Measurements from ENCODE around the gene FGB.

The FGB gene

DNA sequence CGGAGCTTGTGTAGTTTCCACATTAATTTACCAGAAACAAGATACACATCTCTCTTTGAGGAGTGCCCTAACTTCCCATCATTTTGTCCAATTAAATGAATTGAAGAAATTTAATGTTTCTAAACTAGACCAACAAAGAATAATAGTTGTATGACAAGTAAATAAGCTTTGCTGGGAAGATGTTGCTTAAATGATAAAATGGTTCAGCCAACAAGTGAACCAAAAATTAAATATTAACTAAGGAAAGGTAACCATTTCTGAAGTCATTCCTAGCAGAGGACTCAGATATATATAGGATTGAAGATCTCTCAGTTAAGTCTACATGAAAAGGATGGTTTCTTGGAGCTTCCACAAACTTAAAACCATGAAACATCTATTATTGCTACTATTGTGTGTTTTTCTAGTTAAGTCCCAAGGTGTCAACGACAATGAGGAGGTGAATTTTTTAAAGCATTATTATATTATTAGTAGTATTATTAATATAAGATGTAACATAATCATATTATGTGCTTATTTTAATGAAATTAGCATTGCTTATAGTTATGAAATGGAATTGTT is at the start of gene FGB:
Gene FGB, plus strand, starts transcription at position 315 of the 558 bp plus-strand sequence. Its CDS starts 8 bp downstream, at position 323.
- DNase-seq (ENCODE audit: low read depth), result no peak

DNA sequence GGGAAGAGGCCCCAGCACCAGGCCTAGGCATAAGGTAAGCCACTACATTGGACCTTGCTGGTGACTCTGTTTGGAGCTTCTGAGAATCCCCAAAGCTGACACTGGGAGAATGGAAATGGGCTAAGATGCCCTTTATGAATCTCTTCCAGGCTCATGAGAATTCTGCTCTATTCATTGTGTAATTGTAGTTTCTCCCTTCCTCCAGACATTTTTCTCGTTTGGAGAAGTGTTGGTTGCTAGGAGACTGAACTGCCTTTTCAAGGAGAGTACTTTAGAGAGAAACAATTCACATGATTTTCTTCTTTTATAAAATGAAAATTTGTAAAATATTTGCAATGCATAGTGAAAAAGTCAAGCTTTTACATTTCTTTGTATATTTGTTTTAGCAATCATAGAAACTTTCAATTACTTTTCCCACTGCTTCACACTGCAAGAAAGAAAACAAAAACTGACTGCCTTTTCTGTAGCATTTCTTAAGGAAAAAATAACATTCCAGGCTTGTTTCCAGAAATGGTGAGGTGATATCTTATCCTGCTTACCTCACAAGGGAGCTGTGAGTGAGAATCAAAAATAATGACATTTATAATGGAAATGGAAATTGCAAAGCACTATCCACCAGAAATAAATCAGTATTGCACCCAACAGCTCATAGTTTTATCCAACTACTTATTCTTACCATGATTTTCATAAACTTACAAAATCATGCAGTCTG is 46.3 kb upstream of the FGB start:
- DNase-seq (ENCODE audit: low read depth), result no peak

DNA sequence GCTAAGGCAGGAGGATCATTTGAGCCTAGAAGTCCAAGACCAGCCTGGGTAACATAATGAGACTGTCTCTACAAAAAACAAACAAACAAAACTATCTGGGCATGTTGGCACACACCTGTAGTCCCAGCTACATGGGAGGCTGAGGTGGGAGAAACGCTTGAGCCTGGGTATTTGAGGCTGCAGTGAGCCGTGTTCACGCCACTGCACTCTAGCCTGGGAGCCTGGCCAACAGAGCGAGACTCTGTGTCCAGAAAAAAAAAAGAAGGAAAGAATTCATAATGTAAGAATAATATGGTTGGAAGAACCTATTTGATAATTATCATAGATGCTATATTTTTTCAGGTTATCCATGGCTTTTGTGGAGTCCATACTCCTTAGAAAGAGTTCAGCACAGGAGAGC is 45.2 kb upstream of the FGB start:
- no peak for DNase-seq (ENCODE audit: low read depth)

DNA sequence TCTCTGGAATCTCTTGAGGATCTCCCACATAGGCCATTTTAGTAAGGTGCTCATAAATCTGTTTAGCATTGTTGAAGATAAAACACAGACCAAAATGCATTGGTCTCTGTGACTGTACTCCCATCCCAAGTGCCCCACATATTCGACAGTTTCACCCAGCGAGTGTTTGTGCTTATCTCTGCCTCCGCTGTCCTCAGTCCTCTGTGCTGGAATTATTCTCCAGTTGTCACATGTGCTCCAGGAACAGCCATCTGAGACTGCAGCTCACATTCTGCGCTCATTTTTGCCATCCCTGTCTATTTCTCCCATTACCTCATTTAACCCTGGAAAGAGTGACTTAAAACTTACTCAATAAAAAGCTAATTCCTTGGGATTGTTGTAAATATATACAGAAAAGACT is 43.6 kb upstream of the FGB start:
- no peak for DNase-seq (ENCODE audit: low read depth)

DNA sequence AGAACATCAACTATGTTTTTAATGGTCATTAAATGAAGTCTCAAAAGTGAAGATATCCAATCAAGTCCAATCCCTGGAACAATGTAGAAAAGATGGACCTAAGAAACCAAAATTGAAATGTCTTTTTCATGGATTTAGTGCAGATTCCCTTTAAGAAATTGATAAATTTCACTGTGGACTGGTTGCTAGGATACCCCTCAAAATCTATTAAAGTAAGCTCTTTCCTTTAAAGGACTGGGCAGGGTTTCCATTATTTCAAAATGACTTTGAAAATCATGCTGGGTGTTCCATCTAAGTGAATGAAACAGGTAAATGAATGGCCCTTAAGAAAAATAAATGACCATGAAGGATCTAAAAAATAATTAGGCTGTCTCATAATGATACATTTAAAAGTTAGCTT is 41.2 kb upstream of the FGB start:
- DNase-seq (ENCODE audit: low read depth), result no peak

DNA sequence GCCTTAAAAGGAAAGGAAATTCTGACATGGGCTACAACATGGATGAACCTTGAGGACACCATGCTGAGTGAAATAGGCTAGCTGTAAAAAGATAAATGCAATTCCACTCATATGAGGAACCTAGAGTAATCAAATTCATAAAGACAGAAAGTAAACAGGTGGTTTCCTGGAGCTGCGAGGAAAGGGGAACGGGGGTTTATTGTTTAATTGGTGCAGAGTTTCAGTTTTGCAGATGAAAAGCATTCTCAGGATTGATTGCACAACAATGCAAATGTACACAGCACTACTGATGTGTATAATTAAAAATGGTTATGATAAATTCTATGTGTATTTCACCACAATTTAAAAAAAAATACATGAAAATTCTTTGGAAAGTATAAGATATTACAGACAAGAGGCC is 36.7 kb upstream of the FGB start:
- DNase-seq (ENCODE audit: low read depth), result no peak

DNA sequence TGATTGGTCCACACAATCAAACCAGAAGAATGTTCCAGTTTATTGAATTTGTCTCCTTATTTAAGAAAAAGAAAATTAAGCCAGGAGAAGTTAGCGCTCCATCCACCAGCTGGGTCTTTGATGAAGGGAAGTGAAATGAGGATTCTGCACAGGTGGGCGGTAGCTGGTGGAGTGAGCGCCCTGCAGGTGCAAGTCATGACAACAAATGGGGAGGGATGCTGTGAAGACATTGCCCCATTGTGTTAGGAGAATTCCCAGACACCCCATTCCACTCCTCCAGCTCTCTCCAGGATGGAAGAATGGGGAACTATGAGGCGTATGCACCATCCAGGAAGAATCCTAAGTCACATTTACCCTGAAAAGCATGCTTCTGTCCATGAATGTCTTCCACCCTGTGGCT is 35.5 kb upstream of the FGB start:
- no peak for DNase-seq (ENCODE audit: low read depth)

DNA sequence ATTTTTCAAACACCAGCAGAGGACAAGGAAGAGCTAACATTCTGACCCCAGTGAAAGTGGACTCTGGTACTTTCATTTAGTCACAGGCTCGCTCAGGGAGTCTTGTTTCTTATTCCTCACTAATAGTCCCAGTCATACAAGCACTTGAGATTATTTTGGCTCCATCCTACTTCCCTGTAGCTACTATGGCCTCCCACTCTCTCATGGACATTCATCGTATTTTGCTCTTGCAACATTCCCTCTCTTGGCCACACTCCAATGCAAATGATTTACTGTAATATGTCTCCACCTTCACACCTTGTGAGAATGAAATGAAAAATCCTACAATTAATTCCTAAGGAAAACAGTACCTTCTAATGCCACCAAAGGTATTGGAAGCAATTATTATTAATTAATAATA is 33.9 kb upstream of the FGB start:
- no peak for DNase-seq (ENCODE audit: low read depth)

DNA sequence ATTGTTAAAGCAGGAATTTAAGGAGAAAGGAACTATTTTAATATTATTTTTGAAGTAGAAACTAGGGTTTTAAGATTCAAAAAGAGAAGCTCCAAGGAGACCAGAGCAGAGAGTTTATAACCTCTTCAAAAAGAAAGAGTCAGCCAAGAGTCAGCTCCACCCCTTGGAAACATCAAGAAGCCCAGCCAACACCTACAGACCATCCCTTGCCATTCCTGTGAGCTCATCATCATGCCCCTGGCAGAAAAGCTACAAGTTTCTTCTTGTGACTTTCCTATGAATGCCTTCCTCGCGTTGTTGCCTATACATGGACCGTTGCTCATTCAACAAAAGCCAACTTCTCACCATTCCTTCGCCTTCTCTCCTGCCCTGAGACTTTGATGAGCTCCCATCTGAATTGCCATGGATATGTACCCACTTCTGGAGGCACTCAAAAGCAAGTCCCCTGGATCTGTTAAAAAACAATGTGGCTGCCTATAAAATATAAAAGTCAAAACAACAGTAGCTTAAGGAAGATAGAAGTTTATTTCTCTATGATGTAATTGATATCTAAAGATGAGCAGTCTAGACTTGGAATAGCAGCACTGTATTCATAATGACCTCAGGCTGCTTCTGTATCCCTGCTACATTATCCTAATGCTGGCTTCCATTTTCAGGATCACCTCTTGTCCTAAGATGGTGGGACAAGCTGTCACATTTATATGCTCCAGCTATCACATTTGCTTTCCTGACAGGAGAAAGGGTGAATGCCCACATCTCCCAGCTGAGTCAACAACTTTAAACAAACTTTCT is 32.9 kb upstream of the FGB start:
- no peak for DNase-seq (ENCODE audit: low read depth)

DNA sequence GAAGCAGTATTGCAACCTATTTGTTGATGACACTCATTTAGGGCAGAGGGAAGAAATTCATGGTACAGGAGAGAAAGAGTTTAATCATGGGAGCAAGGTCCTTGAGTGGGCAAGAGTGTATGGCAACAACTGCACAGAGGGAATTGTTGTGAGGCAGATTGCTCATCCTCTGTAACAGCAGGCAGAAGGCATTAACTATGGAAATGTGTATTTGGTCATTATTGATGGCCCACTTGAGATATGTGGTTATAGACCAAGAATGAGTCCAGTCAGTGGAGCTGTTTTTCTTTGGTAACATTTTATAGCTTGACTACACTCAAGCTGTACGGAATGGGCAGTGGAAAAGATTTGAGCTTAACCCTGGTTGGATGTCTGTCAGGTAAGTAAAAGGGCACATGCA is 28.5 kb upstream of the FGB start:
- DNase-seq (ENCODE audit: low read depth), result no peak

DNA sequence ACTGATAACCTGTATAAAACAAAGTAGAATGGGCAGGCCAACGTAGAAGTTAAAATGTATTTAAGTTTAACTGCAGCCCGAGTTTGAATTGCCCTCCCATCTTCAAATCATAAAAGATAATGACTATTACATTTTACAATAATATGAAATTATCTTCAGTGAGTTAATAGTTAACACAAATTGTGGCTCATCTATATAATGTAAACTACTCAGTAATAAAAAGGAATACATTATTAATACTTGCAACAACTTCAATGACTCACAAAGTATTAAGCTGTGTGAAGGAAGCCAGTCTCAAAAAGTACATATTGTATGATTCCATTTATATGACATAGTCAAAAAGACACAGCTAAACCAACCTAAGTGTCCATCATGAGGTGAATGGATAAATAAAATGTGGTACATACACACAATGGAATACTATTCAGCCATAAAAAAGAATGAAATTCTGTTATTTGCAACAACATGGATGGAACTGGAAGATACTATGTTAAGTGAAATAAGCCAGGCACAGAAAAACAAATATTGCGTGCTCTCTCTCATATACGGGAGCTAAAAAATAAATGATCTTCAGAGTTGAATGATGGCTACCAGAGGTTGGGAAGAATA is 20.4 kb upstream of the FGB start:
- DNase-seq (ENCODE audit: low read depth), result no peak

DNA sequence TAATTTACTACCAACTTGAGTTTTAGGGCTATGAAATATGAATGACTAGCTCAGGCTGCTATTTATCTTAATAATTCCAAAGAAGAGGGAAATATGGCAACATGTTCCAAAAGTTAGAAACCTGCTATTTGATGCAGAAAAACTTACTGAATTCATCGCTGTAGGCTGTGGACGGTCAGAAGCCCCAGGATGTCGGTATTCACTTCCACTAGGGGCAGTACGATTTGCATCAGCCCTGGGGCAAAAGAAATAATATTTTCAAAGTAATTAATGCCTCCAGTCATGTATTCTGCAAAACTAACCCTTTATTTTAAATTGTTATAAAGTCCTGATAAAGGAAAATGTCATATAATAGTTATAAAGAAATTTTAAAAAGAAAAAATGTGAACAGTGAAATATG is 17.1 kb upstream of the FGB start:
- no peak for DNase-seq (ENCODE audit: low read depth)

DNA sequence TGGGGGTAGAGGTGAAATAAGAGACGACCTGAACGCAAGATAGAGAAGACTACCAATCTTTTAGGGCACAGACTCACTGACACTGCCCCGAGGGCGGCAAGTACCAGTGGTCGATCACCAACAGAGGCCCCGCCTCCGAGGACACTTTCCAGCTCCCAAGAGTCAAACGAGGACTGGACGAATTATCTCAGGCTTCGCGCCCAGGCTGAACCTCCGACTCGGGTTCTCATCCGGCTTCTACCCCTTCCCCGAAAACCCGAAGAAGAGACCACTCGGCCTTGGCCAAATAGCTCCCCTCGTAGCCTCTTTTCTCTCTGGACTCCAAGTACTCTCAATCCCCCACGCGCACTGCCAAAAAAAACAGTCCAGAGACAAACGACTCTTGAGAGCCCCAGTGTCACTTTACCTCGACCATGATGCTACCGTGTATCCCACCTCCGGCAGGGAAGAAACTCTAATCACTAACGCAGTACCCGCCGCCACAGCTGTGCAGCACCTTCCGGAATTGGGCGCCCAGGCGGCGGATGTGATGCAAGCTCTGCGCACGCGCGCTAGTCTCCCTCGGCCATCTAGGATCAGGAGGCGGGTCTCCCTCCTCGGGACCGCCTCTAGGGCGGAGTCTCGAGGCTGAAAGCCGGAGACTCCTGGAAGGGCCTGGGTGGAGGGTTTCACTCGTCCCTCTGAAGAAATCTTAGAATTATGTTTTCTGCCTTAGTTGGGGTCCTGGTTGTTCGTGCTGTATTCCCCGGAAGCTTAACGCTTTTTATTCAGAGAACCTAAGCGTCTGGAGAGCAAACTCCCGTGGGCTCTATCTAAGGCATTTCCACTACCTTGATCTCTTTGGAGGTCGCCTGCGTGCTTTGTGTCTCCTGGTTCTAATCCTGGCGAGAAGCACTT is 12.7 kb upstream of the FGB start, which contains the start of gene PLRG1:
Gene PLRG1, minus strand, starts transcription at position 507 of the 897 bp plus-strand sequence. Its CDS starts 92 bp downstream, at position 415.
- DNase-seq (ENCODE audit: low read depth), result peak; percentile 78

DNA sequence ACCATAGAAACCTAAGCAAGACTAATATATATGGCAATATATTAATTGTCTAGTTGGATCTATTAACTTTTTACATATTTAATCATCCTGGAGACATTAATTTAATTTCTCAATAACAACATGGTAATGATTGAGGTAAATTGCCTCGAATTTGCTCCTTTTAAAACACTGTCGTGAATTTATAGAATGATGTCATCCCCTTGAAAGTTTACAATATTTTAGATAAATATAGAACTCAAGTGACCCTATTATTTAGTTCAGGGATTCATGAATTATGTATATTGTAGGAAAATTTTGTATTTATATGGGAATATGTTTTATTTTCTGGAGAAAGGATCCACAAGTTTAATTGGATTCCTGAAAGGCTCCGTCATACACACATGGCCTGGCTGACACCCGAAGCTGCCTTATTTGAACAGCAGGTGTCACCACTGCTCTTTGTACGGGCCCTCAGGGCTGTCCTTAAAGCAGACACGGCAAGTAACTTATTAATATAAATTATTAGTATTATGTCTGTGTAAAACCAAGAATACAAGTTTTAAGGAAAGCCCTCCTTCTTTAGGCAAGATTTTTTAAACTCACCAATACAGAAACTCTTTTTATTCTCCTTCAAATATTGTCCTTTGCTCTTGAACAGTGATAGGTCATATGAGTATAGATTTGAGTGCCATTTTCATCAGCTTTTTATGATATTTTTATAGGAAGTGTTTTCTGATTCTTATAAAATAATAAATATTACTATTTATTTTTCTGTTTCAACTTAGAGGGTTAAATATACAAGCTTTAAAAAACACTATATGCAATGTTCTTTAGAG is 10.7 kb upstream of the FGB start:
- DNase-seq (ENCODE audit: low read depth), result peak; percentile 58

DNA sequence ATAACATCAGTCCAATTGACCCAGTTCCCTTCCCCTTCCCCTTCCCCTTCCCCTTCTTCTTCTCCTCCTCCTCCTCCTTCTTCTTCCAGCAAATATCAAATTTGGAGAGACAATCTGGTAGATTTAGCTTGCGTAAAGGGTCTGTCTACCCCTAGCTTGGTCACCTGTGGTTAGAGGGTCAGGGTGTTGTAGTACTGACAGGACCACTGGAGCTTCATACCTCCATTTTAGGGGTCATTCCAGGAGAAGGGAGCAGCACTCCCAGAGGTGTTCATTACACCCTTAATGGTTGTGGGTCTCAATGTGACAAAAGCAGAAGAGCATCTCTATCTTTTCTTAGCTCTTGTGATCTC is 3.7 kb upstream of the FGB start:
- DNase-seq (ENCODE audit: low read depth), result no peak

DNA sequence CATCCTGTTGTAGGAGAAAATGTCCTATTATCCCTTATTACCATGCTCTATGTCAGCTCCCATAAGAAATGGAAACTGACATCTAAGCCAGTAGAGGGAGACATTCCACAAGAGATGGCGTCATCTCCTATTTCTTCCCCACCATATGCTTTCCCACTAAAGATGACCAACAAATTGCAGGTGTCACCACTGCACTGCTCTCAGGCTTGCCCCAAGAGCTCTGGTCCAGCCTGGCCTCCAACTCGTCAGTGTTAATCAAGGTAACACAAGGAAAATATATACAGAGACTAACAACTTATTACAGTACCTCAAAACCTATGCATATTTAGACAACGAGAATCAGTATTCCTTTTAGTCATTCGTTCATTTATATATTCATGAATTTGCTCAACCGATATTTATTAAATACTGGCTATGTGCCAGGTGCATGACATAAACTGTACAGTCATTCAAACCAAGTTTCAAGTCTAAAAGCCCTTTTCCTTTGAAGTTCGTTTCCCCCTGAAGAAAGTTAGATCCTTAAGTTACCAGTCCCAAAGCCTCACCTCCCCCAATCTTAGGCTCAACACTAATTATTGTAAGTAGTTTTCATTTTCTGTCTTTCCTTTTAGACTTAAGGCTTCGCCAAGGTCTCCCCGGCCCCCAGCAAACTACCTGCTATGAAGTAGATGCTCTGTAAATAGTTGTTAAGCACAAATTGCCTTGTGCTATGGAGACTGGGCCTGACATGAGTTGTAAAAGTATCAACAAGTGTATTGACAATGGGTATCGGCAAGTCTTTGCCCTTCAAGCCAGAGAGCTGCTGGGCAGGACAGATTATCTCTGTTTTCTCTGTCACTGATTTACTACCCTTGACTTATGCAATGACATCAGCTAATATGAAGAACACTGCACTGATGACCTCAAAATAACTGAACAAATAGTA is 3.1 kb upstream of the FGB start:
- no peak for DNase-seq (ENCODE audit: low read depth)

DNA sequence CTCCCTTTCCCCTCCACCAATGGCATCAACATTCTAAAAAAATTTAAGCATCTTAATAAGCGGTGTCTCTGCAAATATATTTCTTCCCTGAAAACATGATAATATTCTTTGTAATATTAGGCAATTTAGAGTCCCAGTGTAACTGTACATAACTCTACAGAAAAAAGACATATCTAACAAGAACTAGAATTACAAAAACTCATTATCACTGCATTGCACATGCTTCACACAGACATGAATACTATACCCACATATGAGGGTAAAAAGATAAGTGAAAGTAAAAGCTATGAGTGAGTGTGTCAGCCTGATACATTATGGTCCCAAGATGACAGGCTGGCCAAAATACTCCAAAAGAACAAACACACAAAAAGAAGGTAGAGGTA is 2.4 kb upstream of the FGB start:
- DNase-seq (ENCODE audit: low read depth), result no peak

DNA sequence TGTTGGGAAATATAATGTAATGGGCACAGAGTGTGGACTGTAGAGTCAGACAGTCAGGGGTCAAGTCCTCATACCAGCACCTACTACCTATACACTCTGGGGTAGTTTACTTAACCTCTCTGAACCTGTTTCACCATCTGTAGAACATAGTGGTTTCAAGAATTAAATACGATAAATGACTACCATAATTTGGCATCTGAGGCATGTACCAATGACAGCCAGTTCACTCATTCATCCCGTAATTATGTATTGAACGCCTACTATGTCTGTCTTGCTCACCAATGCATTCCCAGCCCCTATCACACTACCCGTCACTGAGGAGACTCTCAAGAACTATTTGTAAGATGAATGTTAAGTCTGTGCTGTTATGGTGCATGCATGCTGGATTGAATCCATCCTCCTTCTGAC is 2.0 kb upstream of the FGB start:
- no peak for DNase-seq (ENCODE audit: low read depth)

DNA sequence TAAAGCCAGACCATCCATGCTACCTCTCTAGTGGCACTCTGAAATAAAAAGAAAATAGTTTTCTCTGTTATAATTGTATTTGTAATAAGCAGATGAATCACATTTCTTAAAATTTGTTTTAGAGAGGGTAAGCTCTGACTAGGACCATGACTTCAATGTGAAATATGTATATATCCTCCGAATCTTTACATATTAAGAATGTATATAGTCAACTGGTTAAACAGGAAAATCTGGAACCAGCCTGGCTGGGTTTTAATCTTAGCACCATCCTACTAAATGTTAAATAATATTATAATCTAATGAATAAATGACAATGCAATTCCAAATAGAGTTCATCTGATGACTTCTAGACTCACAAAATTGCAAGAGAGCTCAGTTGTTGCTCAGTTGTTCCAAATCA is 1.5 kb downstream of the FGB start:
- no peak for DNase-seq (ENCODE audit: low read depth)

DNA sequence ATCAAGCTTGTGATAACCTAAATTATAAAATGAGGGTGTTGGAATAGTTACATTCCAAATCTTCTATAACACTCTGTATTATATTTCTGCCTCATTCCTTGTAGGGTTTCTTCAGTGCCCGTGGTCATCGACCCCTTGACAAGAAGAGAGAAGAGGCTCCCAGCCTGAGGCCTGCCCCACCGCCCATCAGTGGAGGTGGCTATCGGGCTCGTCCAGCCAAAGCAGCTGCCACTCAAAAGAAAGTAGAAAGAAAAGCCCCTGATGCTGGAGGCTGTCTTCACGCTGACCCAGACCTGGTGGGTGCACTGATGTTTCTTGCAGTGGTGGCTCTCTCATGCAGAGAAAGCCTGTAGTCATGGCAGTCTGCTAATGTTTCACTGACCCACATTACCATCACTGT is 2.9 kb downstream of the FGB start:
- no peak for DNase-seq (ENCODE audit: low read depth)

Measured in CMK (cell line).